Prostate gland (tissue), 2 donors: ENCODE results near the gene SAXO1. TPM values are rescaled to one million over a fixed set of nuclear protein-coding genes. Genes with fewer than 3 reads are reported as not detected.

Experiments used
- DNase-seq: peaks from one replicate; pipeline ENCODE4 v3.0.0-alpha.2; 2019; ENCODE audit warnings: low spot score
- H3K27ac ChIP-seq, 2 donors: fragments of 200-600 bp; sonication (generic); 2 replicates each; pipeline ENCODE4 v1.5.1; 2017 to 2019
- H3K27me3 ChIP-seq: fragments of 200-600 bp; sonication (generic); replicated peaks from 2 replicates; pipeline ENCODE4 v1.5.1; 2019; ENCODE audit not compliant: insufficient read depth
- H3K36me3 ChIP-seq, 2 donors: fragments of 200-600 bp; sonication (generic); 1 replicate in 1 of 2; 2 replicates in 1 of 2; pipeline versions ENCODE4 v1.5.1 to v1.8.1; 2017 to 2019
- H3K4me1 ChIP-seq: fragments of 200-600 bp; sonication (generic); replicated peaks from 2 replicates; pipeline ENCODE4 v1.5.1; 2019
- H3K4me3 ChIP-seq, 2 donors: fragments of 200-600 bp; sonication (generic); 2 replicates each; pipeline ENCODE4 v1.5.1; 2017 to 2019
- H3K9me3 ChIP-seq: fragments of 200-600 bp; sonication (generic); 2 replicates; pipeline ENCODE4 v1.5.1; 2017
- POLR2A ChIP-seq: fragments of 450-650 bp; IDR thresholded peaks from one replicate; pipeline ENCODE4 v1.6.1; 2016; ENCODE audit warnings: antibody characterized with exemption, mild to moderate bottlenecking
- POLR2AphosphoS5 ChIP-seq: sonication (generic); formaldehyde crosslinking; IDR thresholded peaks from one replicate; pipeline ENCODE4 v1.6.1; 2017; ENCODE audit warnings: antibody characterized with exemption
- WGBS: methylation state at CpG from one replicate; pipeline ENCODE4 v1.1.5; 2018; 5-methylcytosine and 5-hydroxymethylcytosine counted together
- intact Hi-C: fragments of 100-400 bp; cut with DNase I; formaldehyde crosslinking; loops from one replicate; pipeline ENCODE4 v1.14.2; 2022
- total RNA-seq, 2 donors: library from RNA; depleted of rRNA; stranded (reverse); fragments of >200 nt; gene quantifications; one replicate each; pipeline ENCODE4 v1.1.0, GENCODE V29; 2016
- TF ChIP-seq, protein P1 (sequence below), 4 experiments: fragments of 200-600 bp in 2 of 4; fragments of 450-650 bp in 2 of 4; sonication (generic) in 2 of 4; IDR thresholded peaks; 1 replicate in 3 of 4; 2 replicates in 1 of 4; pipeline ENCODE4 v1.5.1; 2016 to 2019; ENCODE audit warnings: antibody characterized with exemption in 4 of 4, mild to moderate bottlenecking in 2 of 4, moderate library complexity in 2 of 4

Gene SAXO1
- total RNA-seq, 2 donors from 2014 or later: 0.36 to 6.1 TPM

DNA sequence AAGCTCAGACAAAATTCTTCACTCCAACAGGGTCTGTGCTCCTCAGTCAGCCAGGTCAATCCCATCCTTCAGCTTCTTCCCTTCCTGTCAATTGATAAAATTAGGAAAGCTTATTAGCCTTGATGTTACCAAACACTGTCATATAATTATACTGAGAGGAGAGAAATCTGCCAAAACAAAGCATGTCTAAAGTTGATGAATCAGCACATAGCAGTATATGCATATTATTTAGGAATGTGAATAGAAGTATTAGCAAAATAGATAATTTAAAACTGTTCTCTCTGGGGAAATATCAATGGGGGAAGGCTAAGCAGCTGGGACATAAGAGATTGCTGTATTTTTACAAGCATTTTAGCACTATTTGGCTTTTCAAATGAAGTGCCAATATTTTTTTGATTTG is 107.1 kb downstream of the SAXO1 start:
- H3K9me3 ChIP-seq: no peaks in the 10 kb centered on the region
- intact Hi-C loops: no loop called here
- H3K27me3 ChIP-seq: no peaks in the 10 kb centered on the region
- H3K4me3 ChIP-seq: no peak overlapping the region
- DNase-seq: no peak
- no peak overlapping the region for H3K27ac ChIP-seq
- H3K4me1 ChIP-seq: no peaks in the 10 kb centered on the region
- TF ChIP-seq, protein P1, sequence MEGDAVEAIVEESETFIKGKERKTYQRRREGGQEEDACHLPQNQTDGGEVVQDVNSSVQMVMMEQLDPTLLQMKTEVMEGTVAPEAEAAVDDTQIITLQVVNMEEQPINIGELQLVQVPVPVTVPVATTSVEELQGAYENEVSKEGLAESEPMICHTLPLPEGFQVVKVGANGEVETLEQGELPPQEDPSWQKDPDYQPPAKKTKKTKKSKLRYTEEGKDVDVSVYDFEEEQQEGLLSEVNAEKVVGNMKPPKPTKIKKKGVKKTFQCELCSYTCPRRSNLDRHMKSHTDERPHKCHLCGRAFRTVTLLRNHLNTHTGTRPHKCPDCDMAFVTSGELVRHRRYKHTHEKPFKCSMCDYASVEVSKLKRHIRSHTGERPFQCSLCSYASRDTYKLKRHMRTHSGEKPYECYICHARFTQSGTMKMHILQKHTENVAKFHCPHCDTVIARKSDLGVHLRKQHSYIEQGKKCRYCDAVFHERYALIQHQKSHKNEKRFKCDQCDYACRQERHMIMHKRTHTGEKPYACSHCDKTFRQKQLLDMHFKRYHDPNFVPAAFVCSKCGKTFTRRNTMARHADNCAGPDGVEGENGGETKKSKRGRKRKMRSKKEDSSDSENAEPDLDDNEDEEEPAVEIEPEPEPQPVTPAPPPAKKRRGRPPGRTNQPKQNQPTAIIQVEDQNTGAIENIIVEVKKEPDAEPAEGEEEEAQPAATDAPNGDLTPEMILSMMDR (IDR thresholded peaks at IDR 0.05): no peak
- no peak for TF ChIP-seq POLR2A
- TF ChIP-seq POLR2AphosphoS5: no peak
- H3K36me3 ChIP-seq: no peaks in the 10 kb centered on the region

DNA sequence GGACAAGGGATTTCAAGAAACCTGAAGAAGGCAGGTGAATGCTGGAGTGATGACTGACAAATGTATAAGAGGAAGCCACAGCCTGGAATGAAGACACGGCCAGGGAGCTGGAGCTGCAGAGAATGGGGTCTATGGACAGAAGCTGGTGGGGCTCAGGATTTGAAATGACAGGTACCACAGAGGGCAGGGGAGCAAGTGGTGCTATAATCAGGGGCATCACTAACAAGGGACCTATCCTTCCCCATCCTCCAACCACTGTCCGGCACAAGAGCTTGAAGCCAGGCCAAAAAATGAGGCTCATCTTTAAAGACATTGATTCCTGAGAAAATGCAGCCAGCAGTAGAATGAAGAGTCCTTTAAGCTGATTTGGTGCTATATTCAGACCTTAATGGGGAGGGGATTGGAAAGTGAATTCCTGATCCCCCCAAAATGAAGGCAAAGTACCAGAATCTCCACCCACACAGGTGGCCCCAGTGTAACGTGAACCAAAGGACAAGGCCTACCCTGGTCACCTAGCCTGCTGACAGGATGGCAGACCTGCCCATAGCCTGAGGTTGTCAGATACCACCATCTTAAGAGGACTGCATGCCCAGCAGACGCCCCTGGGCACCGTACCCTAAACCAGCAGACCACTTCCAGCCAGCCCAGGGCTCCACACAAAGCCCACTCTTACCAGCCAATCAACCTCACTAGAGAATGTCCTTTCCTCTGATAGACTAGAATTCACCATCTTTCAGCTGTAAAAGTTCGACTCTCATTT is 109.2 kb downstream of the SAXO1 start:
- no peak for DNase-seq
- peaks cover 5% of the 10 kb centered on the region for H3K4me1 ChIP-seq
- no peak overlapping the region for H3K4me3 ChIP-seq
- H3K27ac ChIP-seq: no peak overlapping the region
- WGBS: 94% methylated on average over 6 of the region's 6 CpGs
- TF ChIP-seq POLR2A (no peak), POLR2AphosphoS5 (no peak)
- TF ChIP-seq, protein P1 (IDR thresholded peaks at IDR 0.05): no peak
- H3K9me3 ChIP-seq: no peaks in the 10 kb centered on the region
- intact Hi-C loops: no loop called here
- H3K36me3 ChIP-seq: no peaks in the 10 kb centered on the region
- no peaks in the 10 kb centered on the region for H3K27me3 ChIP-seq

DNA sequence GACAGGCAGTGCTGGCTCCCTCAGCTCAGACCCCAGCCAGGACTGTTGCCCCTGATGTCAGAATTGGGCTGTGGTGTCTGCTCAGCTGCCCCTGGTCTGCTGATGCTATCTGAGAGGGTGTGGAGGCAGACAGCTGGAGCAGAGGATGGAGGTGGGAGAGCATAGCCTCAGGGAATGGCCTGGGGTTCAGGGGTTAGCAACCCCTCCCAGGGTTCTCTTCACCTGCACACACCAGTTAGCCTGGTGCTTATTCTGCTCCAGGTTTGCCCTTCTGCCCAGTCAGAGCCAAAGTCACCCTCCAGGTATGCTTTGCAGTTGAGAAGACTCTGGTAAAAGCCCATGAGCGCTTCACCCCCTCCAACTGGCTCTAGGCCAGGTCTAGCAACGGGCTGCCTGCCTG is 109.8 kb downstream of the SAXO1 start:
- no peaks in the 10 kb centered on the region for H3K9me3 ChIP-seq
- WGBS: 32% methylated on average over 2 of the region's 2 CpGs
- intact Hi-C loops: no loop called here

DNA sequence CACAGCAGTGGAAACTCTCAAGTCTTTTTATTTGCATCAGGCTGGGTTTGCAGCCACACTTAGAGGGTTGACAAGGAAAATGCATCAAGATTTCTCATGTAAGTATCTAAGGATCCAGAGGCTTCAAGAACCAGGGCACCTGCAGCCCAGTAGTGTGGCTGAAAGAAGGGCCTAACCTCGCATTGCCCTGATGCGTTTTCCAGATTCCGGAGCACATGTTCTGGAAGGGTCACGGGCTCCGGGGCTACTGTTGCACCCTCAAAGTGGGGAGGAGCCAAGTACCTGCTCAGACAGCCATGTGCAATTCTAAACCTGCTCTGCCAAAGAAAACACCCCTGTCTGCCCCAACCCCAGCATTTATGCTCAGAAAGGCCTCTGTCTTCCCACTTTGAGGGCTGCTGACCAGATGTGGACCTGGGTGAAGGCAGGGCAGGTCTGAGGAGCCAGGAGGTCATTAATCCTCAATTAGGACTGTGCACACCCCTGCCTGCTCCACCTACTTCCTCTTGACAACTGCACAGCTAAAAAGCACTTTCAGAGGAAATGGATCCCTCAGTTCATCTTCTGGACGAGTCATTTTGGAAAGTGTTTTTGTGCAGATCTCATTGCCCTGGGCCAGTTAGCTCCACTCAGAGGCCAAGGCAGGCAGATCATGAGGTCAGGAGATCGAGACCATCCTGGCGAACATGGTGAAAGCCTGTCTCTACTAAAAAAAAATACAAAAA is 110.7 kb downstream of the SAXO1 start:
- TF ChIP-seq POLR2AphosphoS5: no peak
- TF ChIP-seq, protein P1 (IDR thresholded peaks at IDR 0.05): no peak
- no peak for TF ChIP-seq POLR2A
- no peak for DNase-seq
- 79% methylated on average over 8 of the region's 8 CpGs for WGBS
- no peaks in the 10 kb centered on the region for H3K9me3 ChIP-seq
- no peak overlapping the region for H3K4me3 ChIP-seq
- H3K27me3 ChIP-seq: no peaks in the 10 kb centered on the region
- intact Hi-C loops: no loop called here
- H3K4me1 ChIP-seq: peaks cover 5% of the 10 kb centered on the region
- H3K36me3 ChIP-seq: no peaks in the 10 kb centered on the region
- no peak overlapping the region for H3K27ac ChIP-seq

More for the DNA sequence above, 109.8 kb downstream of the SAXO1 start:
- TF ChIP-seq POLR2AphosphoS5 (no peak), POLR2A (no peak)
- TF ChIP-seq, protein P1 (IDR thresholded peaks at IDR 0.05): no peak
- Histone ChIP-seq H3K27me3 (no peaks in the 10 kb centered on the region), H3K4me3 (no peak overlapping the region), H3K36me3 (no peaks in the 10 kb centered on the region), H3K27ac (no peak overlapping the region), H3K4me1 (peaks cover 5% of the 10 kb centered on the region)
- no peak for DNase-seq
